SK-N-SH (cell line): ENCODE data around the gene KANSL3. TPM values are rescaled to one million over a fixed set of nuclear protein-coding genes. Genes with fewer than 3 reads are reported as not detected.

Experiments used
- CTCF ChIA-PET: fragments of 300-600, 350-600 bp; formaldehyde crosslinking; extraction: SDS; loops from one replicate; lab custom pipeline; 2021; lab: Yijun Ruan, JAX
- POLR2A ChIA-PET: fragments of 350-600 bp; sonication (Branson Sonifier 250); formaldehyde crosslinking; extraction: SDS; loops from one replicate; lab custom pipeline; 2020; ENCODE audit warnings: antibody characterized with exemption, inconsistent platforms; lab: Yijun Ruan, JAX
- DNase-seq: peaks from one replicate; pipeline ENCODE4 v3.0.0; 2012
- H2AFZ ChIP-seq: fragments of 200-600 bp; sonication (generic); 2 replicates; pipeline ENCODE4 v1.8.1; 2016; ENCODE audit warnings: antibody characterized with exemption, mild to moderate bottlenecking, low read depth
- H3F3A ChIP-seq: fragments of 200-600 bp; sonication (generic); replicated peaks from 2 replicates; pipeline ENCODE3; 2016; ENCODE audit warnings: antibody characterized with exemption, mild to moderate bottlenecking; ENCODE audit not compliant: insufficient read depth
- H3K27ac ChIP-seq, 2 experiments: fragments of 200-500 bp in 1 of 2; fragments of 200-600 bp in 1 of 2; sonication (Bioruptor generic) in 1 of 2; sonication (generic), shearing (Covaris generic) in 1 of 2; 2 replicates each; pipeline versions ENCODE4 v1.5.1 to v1.6.1; 2014 to 2016; ENCODE audit warnings: low read depth in 2 of 2, inconsistent platforms in 1 of 2, low read length in 1 of 2, mild to moderate bottlenecking in 1 of 2, mixed read lengths in 1 of 2
- H3K27me3 ChIP-seq: fragments of 200-600 bp; sonication (generic), shearing (Covaris generic); 2 replicates; pipeline ENCODE4 v1.6.1; 2016; ENCODE audit warnings: mixed run types; ENCODE audit not compliant: insufficient read depth
- H3K36me3 ChIP-seq, 2 experiments: fragments of 200-500 bp in 1 of 2; fragments of 200-600 bp in 1 of 2; sonication (Bioruptor generic) in 1 of 2; sonication (generic) in 1 of 2; replicated peaks in 1 of 2; 2 replicates each; pipeline versions ENCODE3 to v1.5.1; 2014 to 2016; ENCODE audit warnings: low read length in 1 of 2, mild to moderate bottlenecking in 1 of 2; ENCODE audit not compliant: insufficient read depth in 2 of 2, control insufficient read depth in 1 of 2
- H3K4me1 ChIP-seq, 2 experiments: fragments of 200-500 bp in 1 of 2; fragments of 200-600 bp in 1 of 2; sonication (Bioruptor generic) in 1 of 2; sonication (generic), shearing (Covaris generic) in 1 of 2; 2 replicates each; pipeline versions ENCODE4 v1.5.1 to v1.6.1; 2014 to 2016; ENCODE audit warnings: low read depth in 1 of 2, low read length in 1 of 2, mixed run types in 1 of 2; ENCODE audit not compliant: insufficient read depth in 2 of 2, control insufficient read depth in 1 of 2
- H3K4me2 ChIP-seq: fragments of 200-600 bp; sonication (generic), shearing (Covaris generic); 2 replicates; pipeline ENCODE4 v1.6.1; 2017; ENCODE audit warnings: mixed run types
- H3K4me3 ChIP-seq, 2 experiments: fragments of 200-500 bp in 1 of 2; fragments of 200-600 bp in 1 of 2; sonication (Bioruptor generic) in 1 of 2; sonication (generic), shearing (Covaris generic) in 1 of 2; 2 replicates each; pipeline versions ENCODE4 v1.5.1 to v1.8.1; 2014 to 2016; ENCODE audit warnings: low read depth in 2 of 2, inconsistent platforms in 1 of 2, low read length in 1 of 2, mild to moderate bottlenecking in 1 of 2, mixed read lengths in 1 of 2, moderate library complexity in 1 of 2
- H3K79me2 ChIP-seq: fragments of 200-600 bp; sonication (generic); 2 replicates; pipeline ENCODE4 v1.8.1; 2017; ENCODE audit warnings: mild to moderate bottlenecking; ENCODE audit not compliant: insufficient read depth
- H3K9ac ChIP-seq: fragments of 200-600 bp; sonication (generic); 2 replicates; pipeline ENCODE4 v1.6.1; 2017; ENCODE audit warnings: mixed run types
- H3K9me2 ChIP-seq: fragments of 200-600 bp; sonication (generic); 2 replicates; pipeline ENCODE4 v1.6.1; 2017; ENCODE audit warnings: mixed run types
- H3K9me3 ChIP-seq: fragments of 200-600 bp; sonication (generic); 2 replicates; pipeline ENCODE4 v1.6.1; 2017; ENCODE audit warnings: mixed run types, mild to moderate bottlenecking, moderate library complexity
- H4K20me1 ChIP-seq: fragments of 200-600 bp; sonication (generic); 2 replicates; pipeline ENCODE4 v1.6.1; 2017; ENCODE audit warnings: mild to moderate bottlenecking, mixed run types; ENCODE audit not compliant: insufficient read depth
- EZH2phosphoT487 ChIP-seq: fragments of 200-600 bp; sonication (generic); IDR thresholded peaks from 2 replicates; pipeline ENCODE4 v1.6.1; 2017; ENCODE audit warnings: low read depth, mixed run types, mild to moderate bottlenecking, antibody characterized with exemption, moderate library complexity, borderline replicate concordance
- FOXM1 ChIP-seq: IDR thresholded peaks from 2 replicates; pipeline ENCODE4 v1.4.0; 2012; ENCODE audit warnings: low read depth, mild to moderate bottlenecking
- GATA2 ChIP-seq: sonication (generic); formaldehyde crosslinking; IDR thresholded peaks from 2 replicates; pipeline ENCODE4 v1.5.0; 2020; ENCODE audit warnings: mild to moderate bottlenecking, missing genetic modification reagents
- NFIC ChIP-seq: IDR thresholded peaks from 2 replicates; pipeline ENCODE4 v1.4.0; 2012; ENCODE audit warnings: borderline replicate concordance
- NRF1 ChIP-seq: IDR thresholded peaks from 2 replicates; pipeline ENCODE4 v1.6.1; 2012; ENCODE audit warnings: low read depth, mild to moderate bottlenecking, low read length
- RFX5 ChIP-seq: IDR thresholded peaks from 2 replicates; pipeline ENCODE4 v1.6.1; 2012; ENCODE audit warnings: mild to moderate bottlenecking, improper control_type of control experiment, low read length
- SIN3A ChIP-seq: IDR thresholded peaks from 2 replicates; pipeline ENCODE4 v1.6.1; 2012; ENCODE audit warnings: low read depth, mild to moderate bottlenecking, low read length, moderate library complexity, borderline replicate concordance
- TAF1 ChIP-seq: IDR thresholded peaks from 2 replicates; pipeline ENCODE4 v1.6.1; 2012; ENCODE audit warnings: low read depth, mild to moderate bottlenecking, low read length, moderate library complexity, borderline replicate concordance
- WGBS: methylation state at CpG from one replicate; pipeline ENCODE4 v1.1.6; 2017; ENCODE audit warnings: low lambda C conversion rate; 5-methylcytosine and 5-hydroxymethylcytosine counted together
- polyA plus RNA-seq, 3 experiments: library from polyadenylated mRNA; depleted of rRNA; stranded (reverse); fragments of >200 nt; gene quantifications; 2 replicates each; pipeline ENCODE4 v1.2.3, GENCODE V29; 2012
- TF ChIP-seq, protein P1 (sequence below): IDR thresholded peaks from 2 replicates; pipeline ENCODE4 v1.6.1; 2012; ENCODE audit warnings: mild to moderate bottlenecking, low read depth, low read length, moderate library complexity
- TF ChIP-seq, protein P2 (sequence below): IDR thresholded peaks from 2 replicates; pipeline ENCODE4 v1.4.0; 2012; ENCODE audit warnings: low read depth, borderline replicate concordance
- TF ChIP-seq, protein P3 (sequence below): IDR thresholded peaks from 2 replicates; pipeline ENCODE4 v1.4.0; 2012; ENCODE audit warnings: low read depth, borderline replicate concordance
- TF ChIP-seq, protein P4 (sequence below): fragments of 150-350 bp; IDR thresholded peaks from 2 replicates; pipeline ENCODE4 v1.6.1; 2017; ENCODE audit warnings: antibody characterized with exemption, low read length, low read depth, borderline replicate concordance
- TF ChIP-seq, protein P5 (sequence below): fragments of 150-350 bp; IDR thresholded peaks from 2 replicates; pipeline ENCODE4 v1.6.1; 2016; ENCODE audit warnings: mild to moderate bottlenecking, low read depth, low read length

KANSL3 gene
- polyA plus RNA-seq, 1 of the 3 experiments (the other 2 are of a cell fraction) = 10.7 TPM

DNA sequence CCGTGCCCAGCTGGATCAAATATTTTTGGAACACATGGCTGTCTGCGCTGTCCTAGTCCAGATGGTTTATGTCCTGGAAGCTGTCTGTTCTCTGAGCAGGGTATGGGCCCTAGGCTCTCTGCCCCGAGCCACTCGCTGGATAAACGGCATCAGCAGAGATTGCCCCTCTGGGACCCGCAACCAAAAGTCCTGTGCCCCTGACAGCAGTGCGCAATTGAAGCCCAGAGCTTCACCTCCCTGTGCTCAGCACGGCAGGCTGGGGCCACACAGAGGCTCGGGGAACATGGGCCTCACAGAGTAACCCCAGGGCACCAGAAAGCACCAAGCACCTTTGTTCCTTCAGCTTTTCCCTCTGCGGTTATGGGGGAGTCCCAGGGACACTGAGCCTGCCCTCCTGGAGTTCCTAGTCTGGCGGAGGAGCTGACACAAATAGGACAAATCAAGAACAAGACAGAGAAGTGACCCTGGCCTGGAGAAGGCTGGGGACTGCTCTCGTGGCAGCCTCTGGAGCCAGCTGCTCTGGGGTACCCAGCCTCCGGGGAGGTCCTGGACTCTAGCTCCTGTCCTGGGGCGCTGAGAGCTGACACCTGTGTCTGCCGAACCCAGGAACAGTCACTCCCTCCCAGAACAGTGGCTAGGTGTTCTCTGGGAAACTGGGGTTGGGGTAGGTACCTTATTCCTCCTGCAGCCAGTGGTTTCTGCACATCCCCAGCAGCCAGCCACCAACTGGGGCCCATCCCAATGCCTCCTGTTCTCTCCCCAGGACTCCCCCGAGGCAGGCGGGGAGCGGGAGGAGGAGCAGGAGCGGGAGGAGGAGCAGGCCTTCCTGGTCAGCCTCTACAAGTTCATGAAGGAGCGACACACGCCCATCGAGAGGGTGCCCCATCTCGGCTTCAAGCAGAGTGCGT is 89.3 kb downstream of the KANSL3 start:
- Histone ChIP-seq H3K27me3 (no peaks in the 10 kb centered on the region), H4K20me1 (no peaks in the 10 kb centered on the region), H3F3A (peaks cover 6% of the 10 kb centered on the region), H3K27ac (no peak overlapping the region), H3K4me3 (no peak overlapping the region), H3K9ac (no peak overlapping the region), H3K36me3 (peaks cover 0 to 6% of the 10 kb centered on the region in 2 experiments), H3K4me2 (no peak overlapping the region), H3K9me3 (no peaks in the 10 kb centered on the region), H2AFZ (no peak overlapping the region), H3K9me2 (no peaks in the 10 kb centered on the region), H3K79me2 (peaks cover 2% of the 10 kb centered on the region; the same call in 1 of the 2 replicates), H3K4me1 (no peaks in the 10 kb centered on the region; a peak in 1 of 4 replicates)
- TF ChIP-seq, protein P1, sequence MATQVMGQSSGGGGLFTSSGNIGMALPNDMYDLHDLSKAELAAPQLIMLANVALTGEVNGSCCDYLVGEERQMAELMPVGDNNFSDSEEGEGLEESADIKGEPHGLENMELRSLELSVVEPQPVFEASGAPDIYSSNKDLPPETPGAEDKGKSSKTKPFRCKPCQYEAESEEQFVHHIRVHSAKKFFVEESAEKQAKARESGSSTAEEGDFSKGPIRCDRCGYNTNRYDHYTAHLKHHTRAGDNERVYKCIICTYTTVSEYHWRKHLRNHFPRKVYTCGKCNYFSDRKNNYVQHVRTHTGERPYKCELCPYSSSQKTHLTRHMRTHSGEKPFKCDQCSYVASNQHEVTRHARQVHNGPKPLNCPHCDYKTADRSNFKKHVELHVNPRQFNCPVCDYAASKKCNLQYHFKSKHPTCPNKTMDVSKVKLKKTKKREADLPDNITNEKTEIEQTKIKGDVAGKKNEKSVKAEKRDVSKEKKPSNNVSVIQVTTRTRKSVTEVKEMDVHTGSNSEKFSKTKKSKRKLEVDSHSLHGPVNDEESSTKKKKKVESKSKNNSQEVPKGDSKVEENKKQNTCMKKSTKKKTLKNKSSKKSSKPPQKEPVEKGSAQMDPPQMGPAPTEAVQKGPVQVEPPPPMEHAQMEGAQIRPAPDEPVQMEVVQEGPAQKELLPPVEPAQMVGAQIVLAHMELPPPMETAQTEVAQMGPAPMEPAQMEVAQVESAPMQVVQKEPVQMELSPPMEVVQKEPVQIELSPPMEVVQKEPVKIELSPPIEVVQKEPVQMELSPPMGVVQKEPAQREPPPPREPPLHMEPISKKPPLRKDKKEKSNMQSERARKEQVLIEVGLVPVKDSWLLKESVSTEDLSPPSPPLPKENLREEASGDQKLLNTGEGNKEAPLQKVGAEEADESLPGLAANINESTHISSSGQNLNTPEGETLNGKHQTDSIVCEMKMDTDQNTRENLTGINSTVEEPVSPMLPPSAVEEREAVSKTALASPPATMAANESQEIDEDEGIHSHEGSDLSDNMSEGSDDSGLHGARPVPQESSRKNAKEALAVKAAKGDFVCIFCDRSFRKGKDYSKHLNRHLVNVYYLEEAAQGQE = no peak
- TF ChIP-seq FOXM1 (no peak), SIN3A (no peak), GATA2 (no peak), EZH2phosphoT487 (no peak), RFX5 (no peak), NFIC (no peak), NRF1 (no peak), TAF1 (no peak)
- TF ChIP-seq, protein P2, sequence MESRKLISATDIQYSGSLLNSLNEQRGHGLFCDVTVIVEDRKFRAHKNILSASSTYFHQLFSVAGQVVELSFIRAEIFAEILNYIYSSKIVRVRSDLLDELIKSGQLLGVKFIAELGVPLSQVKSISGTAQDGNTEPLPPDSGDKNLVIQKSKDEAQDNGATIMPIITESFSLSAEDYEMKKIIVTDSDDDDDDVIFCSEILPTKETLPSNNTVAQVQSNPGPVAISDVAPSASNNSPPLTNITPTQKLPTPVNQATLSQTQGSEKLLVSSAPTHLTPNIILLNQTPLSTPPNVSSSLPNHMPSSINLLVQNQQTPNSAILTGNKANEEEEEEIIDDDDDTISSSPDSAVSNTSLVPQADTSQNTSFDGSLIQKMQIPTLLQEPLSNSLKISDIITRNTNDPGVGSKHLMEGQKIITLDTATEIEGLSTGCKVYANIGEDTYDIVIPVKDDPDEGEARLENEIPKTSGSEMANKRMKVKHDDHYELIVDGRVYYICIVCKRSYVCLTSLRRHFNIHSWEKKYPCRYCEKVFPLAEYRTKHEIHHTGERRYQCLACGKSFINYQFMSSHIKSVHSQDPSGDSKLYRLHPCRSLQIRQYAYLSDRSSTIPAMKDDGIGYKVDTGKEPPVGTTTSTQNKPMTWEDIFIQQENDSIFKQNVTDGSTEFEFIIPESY = no peak
- TF ChIP-seq, protein P3, sequence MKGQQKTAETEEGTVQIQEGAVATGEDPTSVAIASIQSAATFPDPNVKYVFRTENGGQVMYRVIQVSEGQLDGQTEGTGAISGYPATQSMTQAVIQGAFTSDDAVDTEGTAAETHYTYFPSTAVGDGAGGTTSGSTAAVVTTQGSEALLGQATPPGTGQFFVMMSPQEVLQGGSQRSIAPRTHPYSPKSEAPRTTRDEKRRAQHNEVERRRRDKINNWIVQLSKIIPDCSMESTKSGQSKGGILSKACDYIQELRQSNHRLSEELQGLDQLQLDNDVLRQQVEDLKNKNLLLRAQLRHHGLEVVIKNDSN = no peak
- TF ChIP-seq, protein P4, sequence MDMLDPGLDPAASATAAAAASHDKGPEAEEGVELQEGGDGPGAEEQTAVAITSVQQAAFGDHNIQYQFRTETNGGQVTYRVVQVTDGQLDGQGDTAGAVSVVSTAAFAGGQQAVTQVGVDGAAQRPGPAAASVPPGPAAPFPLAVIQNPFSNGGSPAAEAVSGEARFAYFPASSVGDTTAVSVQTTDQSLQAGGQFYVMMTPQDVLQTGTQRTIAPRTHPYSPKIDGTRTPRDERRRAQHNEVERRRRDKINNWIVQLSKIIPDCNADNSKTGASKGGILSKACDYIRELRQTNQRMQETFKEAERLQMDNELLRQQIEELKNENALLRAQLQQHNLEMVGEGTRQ = no peak
- TF ChIP-seq, protein P5, sequence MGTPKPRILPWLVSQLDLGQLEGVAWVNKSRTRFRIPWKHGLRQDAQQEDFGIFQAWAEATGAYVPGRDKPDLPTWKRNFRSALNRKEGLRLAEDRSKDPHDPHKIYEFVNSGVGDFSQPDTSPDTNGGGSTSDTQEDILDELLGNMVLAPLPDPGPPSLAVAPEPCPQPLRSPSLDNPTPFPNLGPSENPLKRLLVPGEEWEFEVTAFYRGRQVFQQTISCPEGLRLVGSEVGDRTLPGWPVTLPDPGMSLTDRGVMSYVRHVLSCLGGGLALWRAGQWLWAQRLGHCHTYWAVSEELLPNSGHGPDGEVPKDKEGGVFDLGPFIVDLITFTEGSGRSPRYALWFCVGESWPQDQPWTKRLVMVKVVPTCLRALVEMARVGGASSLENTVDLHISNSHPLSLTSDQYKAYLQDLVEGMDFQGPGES = no peak
- POLR2A ChIA-PET = interaction anchor here (1.4 kb wide), 1 partner anchor 11 kb away, joined by 3 read pairs; no protein-coding TSS in a partner anchor
- peak; percentile 30 for DNase-seq
- CTCF ChIA-PET = interaction anchor here (1.2 to 1.7 kb wide), 5 partner anchors 10 to 142 kb away, joined by 3 to 8 read pairs (median 4); no protein-coding TSS in a partner anchor
- 86% methylated on average over 17 of the region's 24 CpGs for WGBS
